Fibroblast of gingiva (primary cell): ENCODE data around the gene RNU1-2.
A peak's percentile ranks its signal among the peaks of the same experiment; 100 is the strongest.
"Not testable (repeated sequence)": the region's sequence is repeated elsewhere in the genome, so short reads cannot be mapped to it uniquely, and the experiment has no call there.

ENCODE experiments used
- DNase-seq: peaks from one replicate; pipeline ENCODE4 v3.0.0-alpha.2; 2011; ENCODE audit warnings: low read depth

Gene RNU1-2

DNA sequence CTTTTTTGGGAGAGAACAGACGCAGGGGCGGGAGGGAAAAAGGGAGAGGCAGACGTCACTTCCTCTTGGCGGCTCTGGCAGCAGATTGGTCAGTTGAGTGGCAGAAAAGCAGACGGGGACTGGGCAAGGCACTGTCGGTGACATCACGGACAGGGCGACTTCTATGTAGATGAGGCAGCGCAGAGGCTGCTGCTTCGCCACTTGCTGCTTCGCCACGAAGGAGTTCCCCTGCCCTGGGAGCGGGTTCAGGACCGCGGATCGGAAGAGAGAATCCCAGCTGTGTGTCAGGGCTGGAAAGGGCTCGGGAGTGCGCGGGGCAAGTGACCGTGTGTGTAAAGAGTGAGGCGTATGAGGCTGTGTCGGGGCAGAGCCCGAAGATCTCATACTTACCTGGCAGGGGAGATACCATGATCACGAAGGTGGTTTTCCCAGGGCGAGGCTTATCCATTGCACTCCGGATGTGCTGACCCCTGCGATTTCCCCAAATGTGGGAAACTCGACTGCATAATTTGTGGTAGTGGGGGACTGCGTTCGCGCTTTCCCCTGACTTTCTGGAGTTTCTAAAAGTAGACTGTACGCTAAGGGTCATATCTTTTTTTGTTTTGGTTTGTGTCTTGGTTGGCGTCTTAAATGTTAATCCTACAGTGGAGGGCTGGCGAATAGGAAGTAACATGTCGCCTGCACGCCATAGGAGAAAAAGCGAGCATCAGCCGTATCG, at the start of gene RNU1-2:
Gene RNU1-2, plus strand, starts transcription at position 383 of the 718 bp plus-strand sequence.
- peak; percentile 100 for DNase-seq

GRCh38 chr1:16856201-16856600, 39.6 kb upstream of the RNU1-2 start:
- not testable (repeated sequence) for DNase-seq

GRCh38 chr1:16859167-16860041, 36.4 kb upstream of the RNU1-2 start:
- DNase-seq = not testable (repeated sequence)

- DNase-seq = peak; percentile 10
Measured at GRCh38 chr1:16860048-16860447, 35.7 kb upstream of the RNU1-2 start.

- not testable (repeated sequence) for DNase-seq
Measured at GRCh38 chr1:16861832-16862245, 33.9 kb upstream of the RNU1-2 start.

GRCh38 chr1:16862415-16862814, 33.4 kb upstream of the RNU1-2 start:
- DNase-seq = not testable (repeated sequence)

DNA sequence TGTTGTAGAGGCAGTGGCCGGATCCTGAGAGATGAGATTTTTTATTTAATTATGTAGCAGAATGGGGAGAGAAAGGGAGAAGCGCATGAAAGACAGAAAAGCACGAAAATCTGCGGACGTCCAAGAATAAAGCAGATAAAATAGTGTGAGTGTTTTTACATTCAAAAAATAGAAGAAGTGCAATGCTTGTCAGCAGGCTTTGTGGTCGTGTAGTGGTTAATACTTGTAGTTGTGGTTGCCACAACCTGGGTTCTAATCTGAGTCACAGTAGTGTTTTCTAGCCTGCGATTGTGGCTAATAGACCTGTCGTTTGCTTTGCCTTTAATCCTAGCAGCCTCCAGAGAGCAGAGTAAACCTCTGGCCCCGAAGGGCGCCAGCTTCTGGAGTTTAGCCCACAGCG, 32.8 kb upstream of the RNU1-2 start:
- DNase-seq = not testable (repeated sequence)

GRCh38 chr1:16866926-16867707, 28.7 kb upstream of the RNU1-2 start:
- DNase-seq = not testable (repeated sequence)

DNA sequence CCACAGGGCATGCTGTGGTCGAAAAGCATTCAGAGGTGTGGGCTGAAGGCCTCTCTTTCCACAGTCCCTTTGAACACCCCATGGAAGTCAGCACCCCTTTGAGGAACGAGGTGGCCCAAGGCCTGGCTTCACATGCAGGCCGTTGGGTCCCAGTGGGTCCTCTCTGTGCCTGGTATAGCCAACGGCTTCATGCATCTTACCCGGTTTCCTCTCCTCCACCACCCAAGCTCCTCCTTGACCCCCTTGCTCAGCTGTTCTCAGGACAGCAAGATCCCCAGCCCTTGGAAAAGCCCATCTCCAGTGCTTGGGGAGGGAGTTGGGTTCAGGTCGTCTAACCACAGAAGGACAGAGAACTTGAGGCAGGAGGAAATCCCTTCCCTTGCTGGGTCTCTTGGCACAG, 27.0 kb upstream of the RNU1-2 start:
- not testable (repeated sequence) for DNase-seq

DNA sequence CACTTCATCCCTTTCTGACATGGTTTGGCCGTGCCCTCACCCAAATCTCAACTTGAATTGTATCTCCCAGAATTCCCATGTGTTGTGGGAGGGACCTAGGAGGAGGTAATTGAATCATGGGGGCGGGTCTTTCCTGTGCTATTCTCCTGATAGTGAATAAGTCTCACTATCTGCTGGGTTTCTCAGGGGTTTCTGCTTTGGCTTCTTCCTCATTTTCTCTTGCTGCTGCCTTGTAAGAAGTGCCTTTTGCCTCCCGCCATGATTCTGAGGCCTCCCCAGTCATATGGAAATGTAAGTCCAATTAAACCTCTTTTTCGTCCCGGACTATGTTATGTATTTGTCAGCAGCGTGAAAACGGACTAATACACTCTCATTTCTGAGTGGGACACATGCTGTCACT, 25.8 kb upstream of the RNU1-2 start:
- not testable (repeated sequence) for DNase-seq

DNA sequence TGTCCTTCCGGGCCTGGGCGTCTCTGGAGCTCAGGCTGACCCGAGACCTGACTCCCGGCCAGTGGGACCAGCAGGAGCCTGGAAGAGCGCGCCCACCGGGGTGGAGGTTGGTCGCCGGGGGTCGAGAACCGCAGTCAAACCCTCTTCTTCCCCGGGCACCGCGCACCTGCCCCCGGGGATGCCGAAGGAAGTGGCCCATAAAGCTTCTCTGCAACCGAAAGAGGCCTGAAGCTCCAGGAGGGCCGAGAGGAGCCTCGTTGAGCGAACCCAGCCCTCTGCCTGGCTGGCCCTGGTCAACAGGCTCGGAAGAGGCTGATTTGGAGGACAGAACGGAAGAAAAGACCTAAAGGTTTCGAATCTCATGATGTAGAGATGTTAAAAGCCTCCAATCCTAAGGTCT, 24.6 kb upstream of the RNU1-2 start:
- not testable (repeated sequence) for DNase-seq

GRCh38 chr1:16872152-16873075, 23.4 kb upstream of the RNU1-2 start:
- DNase-seq = peak; percentile 91

- not testable (repeated sequence) for DNase-seq
Measured at GRCh38 chr1:16873076-16873879, 22.5 kb upstream of the RNU1-2 start.

GRCh38 chr1:16874968-16875765, 20.6 kb upstream of the RNU1-2 start:
- DNase-seq = not testable (repeated sequence)

DNA sequence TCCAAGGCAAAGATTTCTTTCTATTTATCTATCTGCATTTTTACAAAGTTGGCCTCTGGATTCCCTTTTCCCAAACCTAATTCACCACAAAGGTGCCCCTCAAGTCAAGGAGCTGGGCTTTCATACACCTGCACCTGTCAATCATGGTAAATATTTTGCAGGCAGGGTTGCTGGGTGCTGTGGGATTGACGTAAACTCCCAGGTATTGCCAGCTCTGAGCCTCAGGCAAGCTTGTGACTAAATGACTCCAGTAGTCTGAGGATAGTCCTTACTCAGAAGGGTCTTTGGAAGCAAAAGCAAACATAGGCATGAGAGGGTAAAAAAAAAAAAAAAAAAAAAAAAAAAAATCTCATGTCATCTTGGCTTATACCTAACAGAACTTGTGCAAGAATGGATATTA, 14.0 kb upstream of the RNU1-2 start:
- not testable (repeated sequence) for DNase-seq

- DNase-seq = no peak
Measured at GRCh38 chr1:16882986-16883385, 12.8 kb upstream of the RNU1-2 start.

- DNase-seq = not testable (repeated sequence)
Measured at GRCh38 chr1:16884487-16884886, 11.3 kb upstream of the RNU1-2 start.

- no peak for DNase-seq
Measured at GRCh38 chr1:16886860-16887605, 8.7 kb upstream of the RNU1-2 start.
